Breast epithelium (tissue), 3 donors: ENCODE results near the gene PELI2.

Source experiments
- POLR2A ChIP-seq: fragments of 450-650 bp; IDR thresholded peaks from one replicate; pipeline ENCODE4 v1.6.1; 2016; ENCODE audit warnings: antibody characterized with exemption, mild to moderate bottlenecking, moderate library complexity
- POLR2AphosphoS5 ChIP-seq, 3 donors: sonication (generic); formaldehyde crosslinking; IDR thresholded peaks; one replicate each; pipeline ENCODE4 v1.6.1; 2017; ENCODE audit warnings: antibody characterized with exemption in 3 of 3
- TF ChIP-seq, protein P1 (sequence below), 3 donors: fragments of 450-650 bp; IDR thresholded peaks; one replicate each; pipeline ENCODE4 v1.5.1; 2016 to 2017; ENCODE audit warnings: antibody characterized with exemption in 3 of 3, mild to moderate bottlenecking in 3 of 3, moderate library complexity in 3 of 3

DNA sequence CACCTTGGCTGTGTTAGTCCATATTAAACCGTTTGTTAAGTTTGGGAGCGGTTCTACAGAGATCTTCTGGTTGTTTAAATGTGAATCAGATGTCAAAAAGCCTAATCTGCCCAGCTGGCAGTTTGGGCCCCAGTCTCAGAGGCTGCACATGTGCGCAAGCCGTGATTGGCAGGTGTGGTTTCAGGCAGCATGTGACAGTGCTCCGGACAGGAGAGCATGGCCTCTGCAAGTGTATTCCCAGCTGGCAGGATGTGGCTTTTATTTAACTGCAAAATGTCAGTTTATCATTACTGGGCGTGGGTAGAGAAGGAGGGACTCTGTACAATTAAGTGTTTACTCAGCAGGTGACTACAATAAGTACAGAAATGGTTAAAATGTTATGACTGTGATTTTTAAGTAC lies 77.5 kb downstream of the PELI2 start:
- TF ChIP-seq, protein P1, sequence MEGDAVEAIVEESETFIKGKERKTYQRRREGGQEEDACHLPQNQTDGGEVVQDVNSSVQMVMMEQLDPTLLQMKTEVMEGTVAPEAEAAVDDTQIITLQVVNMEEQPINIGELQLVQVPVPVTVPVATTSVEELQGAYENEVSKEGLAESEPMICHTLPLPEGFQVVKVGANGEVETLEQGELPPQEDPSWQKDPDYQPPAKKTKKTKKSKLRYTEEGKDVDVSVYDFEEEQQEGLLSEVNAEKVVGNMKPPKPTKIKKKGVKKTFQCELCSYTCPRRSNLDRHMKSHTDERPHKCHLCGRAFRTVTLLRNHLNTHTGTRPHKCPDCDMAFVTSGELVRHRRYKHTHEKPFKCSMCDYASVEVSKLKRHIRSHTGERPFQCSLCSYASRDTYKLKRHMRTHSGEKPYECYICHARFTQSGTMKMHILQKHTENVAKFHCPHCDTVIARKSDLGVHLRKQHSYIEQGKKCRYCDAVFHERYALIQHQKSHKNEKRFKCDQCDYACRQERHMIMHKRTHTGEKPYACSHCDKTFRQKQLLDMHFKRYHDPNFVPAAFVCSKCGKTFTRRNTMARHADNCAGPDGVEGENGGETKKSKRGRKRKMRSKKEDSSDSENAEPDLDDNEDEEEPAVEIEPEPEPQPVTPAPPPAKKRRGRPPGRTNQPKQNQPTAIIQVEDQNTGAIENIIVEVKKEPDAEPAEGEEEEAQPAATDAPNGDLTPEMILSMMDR (IDR thresholded peaks at IDR 0.05): no peak
- TF ChIP-seq POLR2A (no peak), POLR2AphosphoS5 (IDR thresholded peaks at IDR 0.05) (peak in 1 of 3 donors; percentile 10)
